CD8-positive, alpha-beta memory T cell (primary cell): Measurements from ENCODE around the gene HTR4. TPM values are rescaled to one million over a fixed set of nuclear protein-coding genes. Genes with fewer than 3 reads are reported as not detected.

Source experiments
- CTCF ChIA-PET: fragments of 350-600 bp; sonication (Branson Sonifier 250); formaldehyde crosslinking; loops from one replicate; lab custom pipeline; 2021; ENCODE audit warnings: antibody characterized with exemption; lab: Charles Lee
- POLR2A ChIA-PET: fragments of 350-600 bp; sonication (Branson Sonifier 250); formaldehyde crosslinking; loops from one replicate; lab custom pipeline; 2021; ENCODE audit warnings: antibody characterized with exemption; lab: Charles Lee
- DNase-seq, 5 donors: peaks; one replicate each; pipeline versions ENCODE4 v3.0.0 to v3.0.0-alpha.2; 2020 to 2022; ENCODE audit warnings: mixed read lengths in 1 of 5
- H3K27ac ChIP-seq: one replicate; pipeline ENCODE4 v1.7.0; 2013; ENCODE audit warnings: low read depth, mild to moderate bottlenecking, low read length, moderate library complexity
- H3K27me3 ChIP-seq: 2 replicates; pipeline ENCODE4 v1.7.0; 2013; ENCODE audit warnings: low read length, mild to moderate bottlenecking; ENCODE audit not compliant: insufficient read depth, poor library complexity, severe bottlenecking
- H3K36me3 ChIP-seq: 2 replicates; pipeline ENCODE4 v1.7.0; 2013; ENCODE audit warnings: mild to moderate bottlenecking, low read length, moderate library complexity; ENCODE audit not compliant: insufficient read depth
- H3K4me1 ChIP-seq: 2 replicates; pipeline ENCODE4 v1.7.0; 2013; ENCODE audit warnings: mild to moderate bottlenecking, low read length, moderate library complexity; ENCODE audit not compliant: insufficient read depth
- H3K4me3 ChIP-seq: 2 replicates; pipeline ENCODE4 v1.7.0; 2013; ENCODE audit warnings: mild to moderate bottlenecking, low read length
- H3K9me3 ChIP-seq: 2 replicates; pipeline ENCODE4 v1.7.0; 2013; ENCODE audit warnings: mild to moderate bottlenecking, low read length
- H3K27ac Mint-ChIP-seq, 8 donors: one replicate each; pipeline ENCODE4 v1.8.0; 2020 to 2021; ENCODE audit warnings: mixed read lengths in 8 of 8, mild to moderate bottlenecking in 6 of 8, inconsistent platforms in 3 of 8, moderate library complexity in 3 of 8
- H3K27me3 Mint-ChIP-seq, 2 donors: one replicate each; pipeline ENCODE4 v1.8.0; 2020 to 2021; ENCODE audit warnings: mixed read lengths in 2 of 2, mild to moderate bottlenecking in 1 of 2, moderate library complexity in 1 of 2
- H3K36me3 Mint-ChIP-seq, 3 donors: one replicate each; pipeline ENCODE4 v1.8.0; 2020 to 2021; ENCODE audit warnings: mixed read lengths in 3 of 3, inconsistent platforms in 1 of 3, mild to moderate bottlenecking in 1 of 3
- H3K4me1 Mint-ChIP-seq, 3 donors: one replicate each; pipeline ENCODE4 v1.8.0; 2020 to 2021; ENCODE audit warnings: mixed read lengths in 3 of 3, inconsistent platforms in 1 of 3, mild to moderate bottlenecking in 1 of 3
- H3K4me3 Mint-ChIP-seq, 7 donors: one replicate each; pipeline ENCODE4 v1.8.0; 2020 to 2021; ENCODE audit warnings: mixed read lengths in 7 of 7, mild to moderate bottlenecking in 6 of 7, moderate library complexity in 4 of 7, inconsistent platforms in 2 of 7
- H3K9me3 Mint-ChIP-seq, 5 donors: one replicate each; pipeline ENCODE4 v1.8.0; 2020 to 2022; ENCODE audit warnings: mixed read lengths in 5 of 5, mild to moderate bottlenecking in 3 of 5, moderate library complexity in 2 of 5, inconsistent platforms in 1 of 5
- polyA plus RNA-seq: library from polyadenylated mRNA; unstranded; fragments of 300-500 nt; fragmentation: Illumina TruSeq; gene quantifications from one replicate; pipeline ENCODE4 v1.2.3, GENCODE V29; 2021
- total RNA-seq, 2 experiments: library from RNA; stranded (reverse); gene quantifications; one replicate each; pipeline ENCODE4 v1.2.3, GENCODE V29; 2021

The HTR4 gene
- total and polyA plus RNA-seq, 3 experiments from 2014 or later = not detected

GRCh38 chr5:148651528-148651927, 2.8 kb downstream of the HTR4 start:
- Histone ChIP-seq H3K9me3 (no peaks in the 10 kb centered on the region), H3K27me3 (peaks cover 6% of the 10 kb centered on the region), H3K4me3 (no peak overlapping the region), H3K4me1 (no peaks in the 10 kb centered on the region), H3K36me3 (no peaks in the 10 kb centered on the region), H3K27ac (no peak overlapping the region)
- Mint-ChIP-seq H3K9me3 (peaks cover 0 to 2% (median 0%) of the 10 kb centered on the region in 5 donors), H3K4me3 (no peak overlapping the region), H3K27me3 (peaks cover 30 to 66% of the 10 kb centered on the region in 2 donors), H3K27ac (no peak overlapping the region), H3K36me3 (peaks cover 0 to 2% (median 0%) of the 10 kb centered on the region in 3 donors), H3K4me1 (peaks cover 0 to 7% (median 0%) of the 10 kb centered on the region in 3 donors)
- no peak for DNase-seq
- POLR2A ChIA-PET = no interaction called here
- CTCF ChIA-PET = no interaction called here

GRCh38 chr5:148645527-148645926, 8.8 kb downstream of the HTR4 start:
- H3K27me3 ChIP-seq = no peaks in the 10 kb centered on the region
- no peaks in the 10 kb centered on the region for H3K4me1 ChIP-seq
- H3K4me3 Mint-ChIP-seq = no peak overlapping the region
- ChIA-PET POLR2A (no interaction called here), CTCF (no interaction called here)
- no peaks in the 10 kb centered on the region for H3K4me1 Mint-ChIP-seq
- no peak overlapping the region for H3K27ac ChIP-seq
- DNase-seq = no peak
- H3K9me3 Mint-ChIP-seq = no peaks in the 10 kb centered on the region
- H3K36me3 Mint-ChIP-seq = no peaks in the 10 kb centered on the region
- peaks cover 6 to 48% of the 10 kb centered on the region in 2 donors for H3K27me3 Mint-ChIP-seq
- no peaks in the 10 kb centered on the region for H3K36me3 ChIP-seq
- no peaks in the 10 kb centered on the region for H3K9me3 ChIP-seq
- no peak overlapping the region for H3K27ac Mint-ChIP-seq
- H3K4me3 ChIP-seq = no peak overlapping the region

GRCh38 chr5:148641735-148642134, 12.6 kb downstream of the HTR4 start:
- H3K27me3 Mint-ChIP-seq = peaks cover 6 to 47% of the 10 kb centered on the region in 2 donors
- ChIA-PET CTCF (no interaction called here), POLR2A (no interaction called here)
- H3K4me3 ChIP-seq = no peak overlapping the region
- H3K4me1 ChIP-seq = no peaks in the 10 kb centered on the region
- H3K27ac ChIP-seq = no peak overlapping the region
- H3K36me3 ChIP-seq = no peaks in the 10 kb centered on the region
- H3K27ac Mint-ChIP-seq = no peak overlapping the region
- no peak for DNase-seq
- H3K4me1 Mint-ChIP-seq = no peaks in the 10 kb centered on the region
- H3K36me3 Mint-ChIP-seq = no peaks in the 10 kb centered on the region
- H3K27me3 ChIP-seq = no peaks in the 10 kb centered on the region
- no peaks in the 10 kb centered on the region for H3K9me3 ChIP-seq
- no peaks in the 10 kb centered on the region for H3K9me3 Mint-ChIP-seq
- no peak overlapping the region for H3K4me3 Mint-ChIP-seq

GRCh38 chr5:148640471-148640870, 13.9 kb downstream of the HTR4 start:
- CTCF ChIA-PET = no interaction called here
- no peak overlapping the region for H3K4me3 Mint-ChIP-seq
- H3K27ac Mint-ChIP-seq = no peak overlapping the region

GRCh38 chr5:148639081-148639480, 15.2 kb downstream of the HTR4 start:
- no peaks in the 10 kb centered on the region for H3K4me1 ChIP-seq
- H3K4me1 Mint-ChIP-seq = no peaks in the 10 kb centered on the region
- CTCF ChIA-PET = no interaction called here

More at GRCh38 chr5:148640471-148640870, 13.9 kb downstream of the HTR4 start:
- H3K27me3 ChIP-seq = no peaks in the 10 kb centered on the region
- H3K4me1 Mint-ChIP-seq = no peaks in the 10 kb centered on the region
- H3K36me3 Mint-ChIP-seq = no peaks in the 10 kb centered on the region
- no peaks in the 10 kb centered on the region for H3K9me3 ChIP-seq
- H3K27ac ChIP-seq = no peak overlapping the region
- POLR2A ChIA-PET = no interaction called here
- no peak overlapping the region for H3K4me3 ChIP-seq
- no peaks in the 10 kb centered on the region for H3K9me3 Mint-ChIP-seq
- DNase-seq = no peak
- H3K27me3 Mint-ChIP-seq = peaks cover 4 to 34% of the 10 kb centered on the region in 2 donors
- no peaks in the 10 kb centered on the region for H3K4me1 ChIP-seq
- H3K36me3 ChIP-seq = no peaks in the 10 kb centered on the region

GRCh38 chr5:148636353-148636752, 18.0 kb downstream of the HTR4 start:
- no peaks in the 10 kb centered on the region for H3K36me3 Mint-ChIP-seq
- Histone ChIP-seq H3K9me3 (no peaks in the 10 kb centered on the region), H3K27me3 (no peaks in the 10 kb centered on the region), H3K27ac (no peak overlapping the region), H3K4me3 (no peak overlapping the region), H3K36me3 (no peaks in the 10 kb centered on the region), H3K4me1 (no peaks in the 10 kb centered on the region)
- no peaks in the 10 kb centered on the region for H3K9me3 Mint-ChIP-seq
- CTCF ChIA-PET = no interaction called here
- H3K27me3 Mint-ChIP-seq = peaks cover 7 to 41% of the 10 kb centered on the region in 2 donors
- H3K4me3 Mint-ChIP-seq = no peak overlapping the region
- no peak for DNase-seq
- H3K27ac Mint-ChIP-seq = no peak overlapping the region
- peaks cover 0 to 1% (median 0%) of the 10 kb centered on the region in 3 donors for H3K4me1 Mint-ChIP-seq
- POLR2A ChIA-PET = no interaction called here

More at GRCh38 chr5:148639081-148639480, 15.2 kb downstream of the HTR4 start:
- no peaks in the 10 kb centered on the region for H3K9me3 ChIP-seq
- H3K27me3 Mint-ChIP-seq = peaks cover 4 to 35% of the 10 kb centered on the region in 2 donors
- H3K36me3 Mint-ChIP-seq = no peaks in the 10 kb centered on the region
- no peak overlapping the region for H3K4me3 Mint-ChIP-seq
- no peak overlapping the region for H3K27ac Mint-ChIP-seq
- no peaks in the 10 kb centered on the region for H3K27me3 ChIP-seq
- no peaks in the 10 kb centered on the region for H3K36me3 ChIP-seq
- no peaks in the 10 kb centered on the region for H3K9me3 Mint-ChIP-seq
- no peak overlapping the region for H3K27ac ChIP-seq
- no peak for DNase-seq
- H3K4me3 ChIP-seq = no peak overlapping the region
- POLR2A ChIA-PET = no interaction called here

- no peak overlapping the region for H3K4me3 ChIP-seq
- Mint-ChIP-seq H3K4me3 (no peak overlapping the region), H3K27me3 (peaks cover 7 to 42% of the 10 kb centered on the region in 2 donors), H3K36me3 (no peaks in the 10 kb centered on the region), H3K9me3 (no peaks in the 10 kb centered on the region), H3K4me1 (peaks cover 0 to 1% (median 0%) of the 10 kb centered on the region in 3 donors), H3K27ac (no peak overlapping the region)
- no peaks in the 10 kb centered on the region for H3K9me3 ChIP-seq
- H3K4me1 ChIP-seq = no peaks in the 10 kb centered on the region
- H3K36me3 ChIP-seq = no peaks in the 10 kb centered on the region
- H3K27ac ChIP-seq = no peak overlapping the region
- POLR2A ChIA-PET = no interaction called here
- no peaks in the 10 kb centered on the region for H3K27me3 ChIP-seq
- CTCF ChIA-PET = no interaction called here
- no peak for DNase-seq
Measured at GRCh38 chr5:148635321-148636083, 18.8 kb downstream of the HTR4 start.

- peak overlapping the region in 1 of 8 donors; percentile 27 for H3K27ac Mint-ChIP-seq
- ChIA-PET POLR2A (no interaction called here), CTCF (no interaction called here)
- no peaks in the 10 kb centered on the region for H3K27me3 ChIP-seq
- H3K36me3 ChIP-seq = no peaks in the 10 kb centered on the region
- no peaks in the 10 kb centered on the region for H3K36me3 Mint-ChIP-seq
- no peak overlapping the region for H3K4me3 ChIP-seq
- no peak overlapping the region for H3K27ac ChIP-seq
- peaks cover 0 to 1% (median 0%) of the 10 kb centered on the region in 3 donors for H3K4me1 Mint-ChIP-seq
- H3K27me3 Mint-ChIP-seq = peaks cover 3 to 39% of the 10 kb centered on the region in 2 donors
- no peak for DNase-seq
- H3K9me3 Mint-ChIP-seq = no peaks in the 10 kb centered on the region
- H3K9me3 ChIP-seq = no peaks in the 10 kb centered on the region
- H3K4me3 Mint-ChIP-seq = no peak overlapping the region
- H3K4me1 ChIP-seq = no peaks in the 10 kb centered on the region
Measured at GRCh38 chr5:148633067-148633377, 21.3 kb downstream of the HTR4 start.
